Epithelial cell of proximal tubule (primary cell): ENCODE data around the gene REEP6. TPM values are rescaled to one million over a fixed set of nuclear protein-coding genes. Genes with fewer than 3 reads are reported as not detected.

Experiments
- DNase-seq: peaks from one replicate; pipeline ENCODE4 v3.0.0-alpha.2; 2011; ENCODE audit warnings: low read depth
- H3K4me3 ChIP-seq: 2 replicates; pipeline ENCODE4 v1.5.1; 2011; ENCODE audit warnings: low read depth, mild to moderate bottlenecking, low read length
- CTCF ChIP-seq: conservative IDR thresholded peaks from 2 replicates; pipeline ENCODE4 v1.5.1; 2012; ENCODE audit warnings: low read depth, mild to moderate bottlenecking, low read length
- total RNA-seq: library from RNA; depleted of rRNA; stranded (reverse); fragments of >200 nt; gene quantifications from 2 replicates; pipeline ENCODE4 v1.2.3, GENCODE V29; 2015

REEP6 gene
- total RNA-seq, 1 donor from 2014 or later, result 4.8 TPM

GRCh38 chr19:1508507-1508856, 17.5 kb downstream of the REEP6 start:
- TF ChIP-seq CTCF, result no peak
- peak overlapping the region; percentile 61 for H3K4me3 ChIP-seq
- DNase-seq, result no peak

- no peak for DNase-seq
- no peak overlapping the region for H3K4me3 ChIP-seq
- TF ChIP-seq CTCF, result no peak
Measured at GRCh38 chr19:1509602-1510441, 18.8 kb downstream of the REEP6 start.

GRCh38 chr19:1510442-1510806, 19.4 kb downstream of the REEP6 start:
- DNase-seq, result no peak
- H3K4me3 ChIP-seq, result no peak overlapping the region
- no peak for TF ChIP-seq CTCF

GRCh38 chr19:1510807-1511206, 19.8 kb downstream of the REEP6 start:
- TF ChIP-seq CTCF, result no peak
- H3K4me3 ChIP-seq, result no peak overlapping the region
- no peak for DNase-seq

GRCh38 chr19:1511318-1512317, 20.6 kb downstream of the REEP6 start:
- no peak for DNase-seq
- TF ChIP-seq CTCF, result no peak
- peak overlapping the region; percentile 70 for H3K4me3 ChIP-seq

GRCh38 chr19:1512671-1513498, 21.9 kb downstream of the REEP6 start, which contains the start of gene ADAMTSL5:
Gene ADAMTSL5 (minus strand): TSS chr19:1513019. CDS start chr19:1510943, 2,076 bp downstream.
- DNase-seq, result no peak
- peak within 1 kb of the TSS; percentile 70 for H3K4me3 ChIP-seq
- TF ChIP-seq CTCF, result no peak
